Loucy (cell line): ENCODE data around the gene NSMCE1.

Source experiments
- EZH2phosphoT487 ChIP-seq: fragments of 200-600 bp; IDR thresholded peaks from 2 replicates; pipeline ENCODE4 v1.6.1; 2018; ENCODE audit warnings: antibody characterized with exemption, mild to moderate bottlenecking, moderate library complexity, borderline replicate concordance
- TF ChIP-seq, protein P1 (sequence below): fragments of 200-600 bp; sonication (generic); conservative IDR thresholded peaks from 2 replicates; pipeline ENCODE4 v1.5.1; 2014; ENCODE audit warnings: mild to moderate bottlenecking, antibody characterized with exemption, low read length

DNA sequence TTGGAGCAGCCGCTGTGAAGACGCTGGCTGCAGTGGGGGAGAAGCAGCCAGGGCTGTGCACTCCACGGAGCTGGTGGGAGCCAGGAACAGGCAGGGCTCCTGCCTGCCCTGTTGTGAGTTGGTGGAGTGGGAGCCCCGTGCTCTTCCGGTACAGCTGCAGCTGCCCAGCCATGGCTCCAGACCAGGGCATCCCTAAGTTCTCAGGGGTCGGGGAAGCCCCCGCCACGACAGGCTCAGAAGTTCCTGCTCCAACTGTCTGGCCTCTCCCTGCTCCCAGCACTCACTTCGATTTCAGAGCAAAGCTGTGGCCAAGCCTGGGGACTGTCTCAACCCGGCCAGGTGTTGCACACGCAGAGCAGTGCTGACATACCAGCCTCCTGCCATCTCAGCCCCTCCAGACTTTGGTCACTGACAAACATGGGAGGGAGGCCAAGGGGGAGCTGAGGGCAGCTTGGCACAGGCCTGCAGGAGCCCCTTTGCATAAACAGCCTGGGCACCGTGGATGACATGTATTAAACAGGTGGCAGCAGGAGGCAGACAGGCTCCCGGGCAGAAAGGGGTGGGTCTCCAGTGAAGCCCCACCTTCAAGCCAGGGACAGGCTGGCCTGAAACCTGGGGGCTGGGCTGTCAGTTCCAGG lies 79.1 kb downstream of the NSMCE1 start:
- TF ChIP-seq, protein P1, sequence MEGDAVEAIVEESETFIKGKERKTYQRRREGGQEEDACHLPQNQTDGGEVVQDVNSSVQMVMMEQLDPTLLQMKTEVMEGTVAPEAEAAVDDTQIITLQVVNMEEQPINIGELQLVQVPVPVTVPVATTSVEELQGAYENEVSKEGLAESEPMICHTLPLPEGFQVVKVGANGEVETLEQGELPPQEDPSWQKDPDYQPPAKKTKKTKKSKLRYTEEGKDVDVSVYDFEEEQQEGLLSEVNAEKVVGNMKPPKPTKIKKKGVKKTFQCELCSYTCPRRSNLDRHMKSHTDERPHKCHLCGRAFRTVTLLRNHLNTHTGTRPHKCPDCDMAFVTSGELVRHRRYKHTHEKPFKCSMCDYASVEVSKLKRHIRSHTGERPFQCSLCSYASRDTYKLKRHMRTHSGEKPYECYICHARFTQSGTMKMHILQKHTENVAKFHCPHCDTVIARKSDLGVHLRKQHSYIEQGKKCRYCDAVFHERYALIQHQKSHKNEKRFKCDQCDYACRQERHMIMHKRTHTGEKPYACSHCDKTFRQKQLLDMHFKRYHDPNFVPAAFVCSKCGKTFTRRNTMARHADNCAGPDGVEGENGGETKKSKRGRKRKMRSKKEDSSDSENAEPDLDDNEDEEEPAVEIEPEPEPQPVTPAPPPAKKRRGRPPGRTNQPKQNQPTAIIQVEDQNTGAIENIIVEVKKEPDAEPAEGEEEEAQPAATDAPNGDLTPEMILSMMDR = no peak
- no peak for TF ChIP-seq EZH2phosphoT487
